GM18870 (cell line): ENCODE measurements around the gene MORN1.

ENCODE experiments used
- ATAC-seq: cut with Tn5 transposase; IDR thresholded peaks from one replicate; pipeline ENCODE4 v1.9.1; 2021; ENCODE audit warnings: moderate library complexity; ENCODE audit not compliant: unreplicated experiment

The MORN1 gene

DNA sequence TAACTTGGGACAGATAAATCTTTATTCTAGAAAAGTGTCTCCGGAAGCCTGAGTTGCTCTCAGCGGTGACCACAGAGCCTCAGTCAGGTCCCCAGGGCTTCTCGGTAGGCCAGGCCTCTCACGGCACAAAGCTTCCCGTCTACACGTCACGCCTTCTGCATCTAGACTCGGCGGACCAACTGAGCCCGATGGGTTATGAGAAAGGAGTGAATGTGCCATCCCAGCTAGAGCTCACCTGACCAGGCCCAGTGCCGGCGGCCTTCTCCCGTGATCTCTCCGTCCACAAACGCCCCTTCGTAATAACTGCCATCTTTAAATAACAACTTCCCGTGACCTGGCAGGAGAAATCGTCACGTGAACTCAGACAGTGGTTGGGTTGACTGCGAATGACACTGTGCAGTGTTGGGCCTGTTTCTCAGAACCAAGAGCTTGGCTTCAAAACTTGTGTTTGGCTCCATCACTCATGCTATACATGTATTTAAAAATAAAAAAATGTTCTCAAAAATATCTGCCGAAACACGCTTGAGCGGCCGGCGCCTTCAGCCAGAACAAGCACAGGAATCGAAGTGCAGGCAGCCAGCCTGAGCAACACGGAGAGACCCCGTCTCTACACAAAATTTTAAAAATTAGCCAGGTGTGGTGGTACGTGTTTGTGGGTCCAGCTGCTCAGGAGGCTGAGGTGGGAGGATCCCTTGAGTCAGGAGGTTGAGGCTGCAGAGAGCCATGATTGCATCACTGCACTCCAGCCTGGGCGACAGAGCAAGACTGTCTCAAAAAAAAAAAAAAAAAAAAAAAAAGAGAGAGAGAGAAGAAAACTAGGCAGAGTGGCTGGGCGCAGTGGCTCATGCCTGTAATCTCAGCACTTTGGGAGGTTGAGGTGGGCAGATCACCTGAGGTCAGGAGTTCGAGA is 3.1 kb downstream of the MORN1 start:
- no peak for ATAC-seq

DNA sequence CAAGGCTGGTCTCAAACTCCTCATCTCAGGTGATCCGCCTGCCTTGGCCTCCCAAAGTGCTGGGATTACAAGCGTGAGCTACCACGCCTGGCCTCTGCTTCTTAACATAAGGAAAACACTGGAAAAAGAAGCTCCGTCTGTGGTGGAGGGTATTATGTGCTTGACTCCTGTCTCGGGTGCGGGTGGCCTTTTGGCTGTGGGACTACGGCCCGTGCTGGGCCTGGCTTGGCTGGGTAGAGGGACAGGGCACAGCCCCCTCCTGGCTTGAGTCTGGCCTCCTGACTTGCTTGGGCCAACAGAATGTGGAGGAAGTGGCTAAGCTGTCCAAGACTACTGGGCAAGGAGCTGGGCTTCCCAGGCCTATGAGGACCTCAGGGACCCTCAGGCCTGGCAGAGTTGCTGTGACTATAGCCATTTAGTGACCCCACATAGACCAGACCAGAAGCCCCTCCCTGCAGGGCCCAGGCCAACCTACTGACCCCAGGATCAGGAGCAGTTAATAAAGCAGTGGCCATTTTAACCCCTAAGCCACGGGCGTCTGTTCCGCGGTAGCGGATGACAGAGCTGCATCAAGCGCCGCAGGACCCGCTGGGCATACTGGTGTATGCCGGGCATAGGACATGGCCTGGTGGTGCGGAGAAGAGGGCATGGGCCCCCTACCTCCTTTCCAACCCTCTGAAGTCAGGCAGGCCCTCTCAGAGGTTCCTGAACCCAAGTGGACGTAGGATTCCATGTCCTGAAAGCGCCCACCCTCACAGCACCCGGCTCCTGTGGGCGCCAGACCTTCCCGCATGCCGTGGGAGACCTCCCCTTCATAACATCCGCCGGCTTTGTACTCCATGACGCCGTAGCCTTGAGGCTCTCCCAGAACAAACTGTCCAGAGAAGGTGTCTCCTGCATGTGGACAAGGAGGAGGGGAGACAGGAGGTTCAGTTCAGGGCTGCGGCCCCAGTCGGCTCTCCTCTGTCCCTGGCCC is 4.4 kb downstream of the MORN1 start:
- ATAC-seq: no peak

DNA sequence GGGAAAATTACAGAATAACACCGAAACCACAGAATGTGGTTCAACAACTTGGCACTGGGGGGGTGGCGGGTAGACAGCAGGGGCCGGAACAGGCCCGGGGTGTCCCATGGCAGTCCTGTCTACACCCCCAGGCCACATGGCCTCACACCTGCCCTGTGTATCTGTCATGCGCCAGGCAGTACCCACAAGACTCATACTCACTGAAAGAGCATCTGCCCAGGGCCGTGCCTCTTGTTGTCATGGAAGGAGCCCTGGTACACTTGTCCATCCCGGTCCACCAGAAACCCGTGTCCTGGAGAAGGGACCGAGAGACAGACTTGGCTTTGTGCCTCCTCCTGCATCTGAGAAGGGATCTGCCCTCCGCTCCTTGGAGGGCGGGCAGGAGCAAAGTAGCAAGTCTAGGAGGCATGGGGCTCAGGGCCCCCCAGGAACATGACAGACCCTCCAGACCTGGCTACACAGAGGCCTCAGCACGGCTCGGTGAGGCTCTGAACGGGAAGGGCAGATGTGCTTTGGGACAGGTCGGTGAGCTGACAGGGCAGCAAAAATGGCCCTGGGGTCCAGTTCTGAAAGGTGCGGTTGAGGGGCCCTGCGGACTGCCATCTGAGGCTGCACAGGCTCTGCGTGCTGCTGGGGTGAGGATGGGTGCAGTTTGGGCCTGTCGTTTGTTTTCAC is 5.6 kb downstream of the MORN1 start:
- ATAC-seq: no peak

DNA sequence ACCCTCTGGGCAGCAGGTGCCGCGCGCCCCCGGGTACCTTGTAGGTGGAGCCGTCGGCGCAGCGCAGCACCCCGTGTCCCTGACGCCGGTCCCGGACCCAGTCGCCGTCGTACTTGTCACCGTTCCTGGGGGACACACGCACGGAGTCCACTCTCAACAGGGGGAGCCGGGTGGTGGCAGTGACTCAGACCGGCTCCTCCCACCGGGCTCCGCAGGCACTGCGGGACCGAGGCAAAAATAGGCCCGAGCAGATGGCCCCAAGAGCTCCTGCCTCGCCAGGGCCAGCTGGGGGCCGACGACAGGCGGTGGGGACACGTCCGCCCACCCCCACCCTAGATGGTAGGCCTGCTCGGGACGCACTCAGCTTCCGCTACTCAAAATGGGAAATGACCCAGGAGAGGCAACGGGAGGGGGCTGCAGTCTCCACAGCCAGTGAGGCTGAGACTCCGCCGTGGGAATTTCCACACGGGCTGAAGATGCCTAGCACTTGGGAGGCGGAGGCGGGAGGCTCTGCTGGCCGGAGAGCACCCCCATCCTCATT is 6.3 kb downstream of the MORN1 start:
- ATAC-seq: no peak

DNA sequence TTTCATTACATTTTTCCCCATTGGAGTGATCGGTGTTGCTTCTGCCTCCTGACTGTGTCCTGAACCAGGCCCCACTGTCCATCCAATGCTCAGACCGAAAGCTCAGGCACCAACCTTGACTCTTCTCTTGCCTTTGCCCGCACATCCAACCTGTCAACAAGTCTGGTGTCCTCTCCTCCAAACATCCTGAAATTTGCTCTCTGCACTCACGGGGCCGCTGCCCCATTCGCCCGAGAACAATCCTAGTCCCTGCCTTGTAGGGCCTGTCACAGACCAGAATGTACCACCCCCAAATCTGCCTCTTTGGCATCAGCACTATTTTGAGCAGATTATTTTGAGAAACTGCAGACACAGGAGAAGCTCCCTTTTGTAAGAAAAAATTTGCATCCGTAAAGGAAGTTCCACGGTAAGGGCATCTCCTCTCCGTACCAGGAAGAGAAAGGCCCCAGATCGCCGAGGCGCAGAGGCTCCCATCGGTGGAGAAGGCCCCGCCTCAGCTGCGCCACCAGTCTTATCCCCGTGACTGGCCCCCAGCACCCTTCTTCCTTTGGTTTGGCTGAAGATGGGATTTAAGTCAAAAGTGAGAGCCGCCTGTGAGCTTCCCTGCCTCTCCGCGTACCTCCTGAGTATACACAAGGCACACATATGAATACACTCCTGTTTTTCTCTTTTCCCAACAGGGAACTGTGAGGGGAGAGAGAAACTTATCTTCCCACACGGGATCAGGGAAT is 7.1 kb downstream of the MORN1 start:
- no peak for ATAC-seq

DNA sequence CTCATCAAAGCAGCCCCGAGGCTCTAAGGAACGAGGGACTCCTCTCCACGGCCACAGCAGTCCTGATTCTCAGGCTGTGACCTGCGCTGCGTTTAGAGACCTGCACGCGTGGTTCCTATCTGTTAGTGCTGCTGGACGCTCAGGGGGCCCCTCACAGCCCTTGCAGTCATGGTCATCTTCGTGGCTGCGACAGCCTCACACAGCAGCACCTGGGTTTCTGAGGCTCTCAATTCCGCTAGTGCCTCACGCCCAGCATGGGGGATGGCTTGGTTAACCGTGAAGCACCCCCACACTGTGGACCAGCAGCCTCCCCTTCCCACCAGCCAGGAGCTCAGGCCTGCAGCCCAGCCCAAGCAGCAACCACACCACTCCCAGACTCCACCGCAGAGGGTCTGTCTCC is 7.8 kb downstream of the MORN1 start:
- ATAC-seq: no peak

DNA sequence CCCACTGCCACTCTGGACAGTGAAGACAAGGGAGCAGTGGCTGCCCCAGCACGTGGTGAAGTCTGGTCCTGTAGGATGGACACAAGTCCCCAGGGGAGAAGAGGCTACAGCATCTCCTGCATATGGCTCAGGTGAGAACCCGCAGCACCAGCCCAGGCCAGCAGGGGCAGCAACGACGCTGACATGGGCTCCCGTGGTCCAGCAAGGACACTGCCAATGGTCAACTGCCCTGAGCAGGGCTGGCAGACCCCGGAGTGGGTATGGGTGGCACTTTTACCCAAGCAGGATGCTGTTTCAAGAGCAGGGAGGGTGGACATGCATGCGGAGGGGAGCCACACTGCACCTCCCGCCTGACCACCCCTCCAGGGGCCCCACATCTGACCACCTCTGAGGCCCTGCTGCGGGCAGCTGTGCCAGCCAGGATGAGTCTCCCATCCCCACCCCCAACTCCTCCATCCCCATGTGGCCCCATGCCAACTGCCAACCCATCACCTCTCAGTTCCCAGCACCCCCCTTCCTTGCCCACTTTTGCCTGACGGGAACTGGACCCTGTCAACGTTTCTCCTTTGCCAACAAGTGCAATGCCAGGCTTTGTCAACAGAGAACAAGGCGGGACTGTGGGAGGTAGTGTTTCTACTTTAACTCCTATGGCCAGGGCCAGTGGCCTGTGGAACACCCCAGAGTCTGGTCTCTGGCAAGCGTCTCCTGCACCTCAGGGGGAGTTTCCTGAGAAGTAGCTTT is 8.6 kb downstream of the MORN1 start:
- no peak for ATAC-seq

DNA sequence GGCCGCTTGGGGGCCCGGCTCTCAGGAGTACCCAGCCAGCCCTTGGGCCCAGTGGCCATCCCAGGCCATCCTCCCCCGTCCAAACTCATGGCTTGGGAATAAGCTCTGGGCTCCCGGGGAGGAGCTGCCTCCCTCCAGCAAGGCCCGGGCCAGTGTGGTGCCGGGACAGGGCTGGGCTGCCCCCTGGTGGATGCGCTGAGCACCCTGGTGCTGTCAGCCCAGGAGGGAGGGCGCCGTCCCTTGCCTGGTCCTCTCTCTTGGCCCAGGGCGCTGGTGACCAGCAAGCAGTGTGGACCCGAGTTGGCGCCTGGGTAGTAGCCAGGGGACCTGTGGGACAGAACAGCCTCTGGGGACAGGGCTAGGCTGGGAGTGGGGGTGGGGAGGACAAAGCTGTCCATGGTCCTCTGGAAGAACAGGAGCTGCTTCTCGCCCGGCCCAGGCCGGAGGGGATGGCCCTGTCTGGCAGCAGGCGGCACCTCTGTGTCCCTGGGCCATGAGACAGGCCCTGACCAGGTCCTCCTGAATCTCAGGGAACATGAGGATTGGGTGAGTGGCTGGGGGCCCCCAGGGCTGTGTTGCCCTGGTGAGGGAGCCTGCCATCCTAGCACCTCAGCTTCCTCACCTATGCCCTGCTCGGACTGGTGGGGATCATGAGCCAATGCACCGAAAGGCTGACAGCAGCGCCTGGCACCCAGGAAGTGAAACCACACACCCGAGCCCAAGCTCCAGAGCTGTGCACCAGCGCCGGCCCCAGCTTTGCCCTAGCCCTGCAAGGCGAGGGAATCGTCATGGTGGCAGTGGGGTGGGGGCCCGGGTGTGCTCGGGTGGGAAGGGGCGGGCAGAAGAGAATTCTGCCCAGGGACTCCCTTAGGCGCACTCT is 9.4 kb downstream of the MORN1 start:
- ATAC-seq: no peak

DNA sequence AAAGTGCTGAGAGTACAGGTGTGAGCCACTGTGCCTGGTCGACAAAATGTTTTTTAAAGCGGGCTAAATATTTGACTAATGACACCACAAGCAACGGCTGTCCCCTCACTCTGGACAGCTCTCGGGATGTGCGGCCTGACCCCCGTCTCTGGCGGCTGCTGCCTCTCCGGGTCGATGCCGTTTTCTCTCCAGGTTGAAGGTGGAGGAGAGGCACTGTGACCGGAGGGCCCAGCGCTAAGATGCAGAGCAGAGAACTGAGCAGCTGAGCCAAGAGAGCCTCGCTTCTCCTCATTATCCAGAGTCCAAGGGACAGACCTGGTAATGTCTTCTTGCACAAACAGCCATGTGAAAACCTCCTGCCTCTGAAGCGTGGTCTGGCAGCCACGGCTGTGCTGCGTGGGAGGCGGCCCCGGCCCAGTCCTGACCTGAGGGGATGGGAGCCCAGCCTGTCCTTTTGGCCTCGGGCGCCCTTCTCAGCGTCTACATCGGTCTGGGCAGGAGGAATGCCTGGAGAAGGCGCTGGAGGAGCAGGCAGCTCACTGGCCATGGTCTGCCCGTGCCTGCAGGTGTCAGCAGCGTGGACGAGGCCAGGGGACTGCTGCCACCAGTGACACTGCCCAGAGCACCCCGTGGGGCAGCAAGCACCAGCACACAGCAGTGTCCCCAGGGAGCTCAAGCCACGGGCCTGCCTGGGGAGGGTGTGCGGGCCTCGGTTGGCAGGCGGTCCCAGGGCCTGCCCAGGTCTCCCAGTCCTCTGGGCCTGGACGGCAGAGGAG is 10.3 kb downstream of the MORN1 start:
- ATAC-seq: no peak

DNA sequence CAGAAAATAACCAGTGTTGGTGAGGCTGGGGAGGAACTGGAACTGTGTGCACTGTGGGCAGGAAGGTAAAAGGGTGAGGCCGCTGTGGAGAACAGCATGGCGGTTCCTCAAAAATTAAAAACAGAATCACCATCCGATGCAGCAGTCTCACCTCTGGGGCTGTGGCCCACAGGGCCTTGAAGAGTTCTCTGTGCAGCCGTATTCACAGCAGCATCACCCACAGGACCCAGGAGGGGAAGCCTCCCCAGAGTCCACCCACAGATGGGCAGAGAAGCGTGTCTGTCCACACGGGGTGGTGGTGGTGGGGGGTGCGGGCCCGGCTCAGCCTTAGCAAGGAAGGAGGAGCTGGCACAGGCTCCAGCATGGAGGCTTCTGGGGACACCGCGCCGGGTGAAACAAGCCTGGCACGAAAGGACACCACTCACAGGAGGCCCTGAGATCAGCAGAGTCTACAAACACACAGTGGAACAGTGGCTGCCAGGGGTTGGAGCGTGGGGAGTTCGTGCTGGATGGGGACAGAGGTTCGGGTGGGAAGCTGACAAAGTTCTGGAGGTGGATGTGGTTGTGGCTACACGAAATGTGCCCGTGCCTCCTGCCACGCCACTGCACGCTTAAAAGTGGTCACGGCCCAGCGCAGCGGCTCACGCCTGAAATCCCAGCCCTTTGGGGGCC is 11.5 kb downstream of the MORN1 start:
- no peak for ATAC-seq

DNA sequence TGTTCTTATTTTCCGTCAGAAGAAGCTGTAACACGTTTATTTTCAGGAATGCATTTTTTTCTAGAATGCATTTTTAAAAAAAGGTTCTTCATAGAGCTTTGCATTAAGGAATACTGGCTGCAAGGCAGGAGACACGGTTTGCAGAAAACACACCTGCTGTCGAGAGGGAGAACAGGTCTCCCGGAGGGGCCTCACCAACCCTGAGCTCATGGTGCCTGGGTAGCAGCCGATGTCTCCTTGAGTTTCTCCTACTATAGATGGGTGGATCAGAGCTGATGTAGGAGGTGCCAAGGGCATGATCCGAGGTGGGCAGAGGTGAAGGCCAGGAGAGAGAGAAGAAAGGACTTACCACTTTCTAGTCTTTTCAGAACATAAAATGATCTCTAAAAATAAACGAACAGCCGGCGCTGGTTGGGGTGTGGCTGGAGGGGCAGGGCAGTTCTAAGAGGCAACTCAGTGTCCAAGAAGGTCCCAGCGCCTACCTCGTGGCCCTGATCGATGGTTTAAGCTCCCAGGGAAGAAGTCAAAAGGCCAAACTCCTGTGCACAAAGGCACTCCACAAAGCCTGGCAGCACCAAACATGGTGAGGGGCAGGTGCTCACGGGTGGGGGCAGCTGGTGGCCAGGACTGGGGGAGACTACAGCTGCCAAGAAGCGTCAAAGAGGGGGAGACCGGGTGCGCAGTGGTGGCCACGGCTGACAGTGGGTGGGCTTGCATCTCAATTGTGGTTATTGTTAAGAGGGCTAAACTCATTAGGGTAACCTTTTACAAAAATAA is 12.2 kb downstream of the MORN1 start:
- ATAC-seq: no peak

DNA sequence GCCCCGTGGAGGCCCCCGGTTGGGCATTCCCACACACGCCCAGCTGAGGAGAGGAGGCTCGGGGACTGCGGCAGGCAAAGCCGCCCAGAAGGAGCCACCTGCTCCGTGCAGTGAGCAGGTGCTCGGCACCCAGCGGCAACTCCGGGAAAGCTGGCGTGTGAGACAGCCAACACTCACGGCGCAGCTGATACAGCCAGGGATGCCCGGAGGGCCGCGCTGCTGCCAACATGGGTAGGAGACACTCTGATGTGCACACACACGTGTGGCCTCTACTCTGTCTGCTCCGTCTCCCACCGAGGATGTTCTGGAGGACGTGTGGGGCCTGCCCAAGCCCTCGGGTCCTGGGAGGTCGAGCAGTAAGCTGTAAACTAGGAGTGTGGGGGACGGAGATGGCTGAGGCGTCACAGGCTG is 12.9 kb downstream of the MORN1 start:
- ATAC-seq: no peak

DNA sequence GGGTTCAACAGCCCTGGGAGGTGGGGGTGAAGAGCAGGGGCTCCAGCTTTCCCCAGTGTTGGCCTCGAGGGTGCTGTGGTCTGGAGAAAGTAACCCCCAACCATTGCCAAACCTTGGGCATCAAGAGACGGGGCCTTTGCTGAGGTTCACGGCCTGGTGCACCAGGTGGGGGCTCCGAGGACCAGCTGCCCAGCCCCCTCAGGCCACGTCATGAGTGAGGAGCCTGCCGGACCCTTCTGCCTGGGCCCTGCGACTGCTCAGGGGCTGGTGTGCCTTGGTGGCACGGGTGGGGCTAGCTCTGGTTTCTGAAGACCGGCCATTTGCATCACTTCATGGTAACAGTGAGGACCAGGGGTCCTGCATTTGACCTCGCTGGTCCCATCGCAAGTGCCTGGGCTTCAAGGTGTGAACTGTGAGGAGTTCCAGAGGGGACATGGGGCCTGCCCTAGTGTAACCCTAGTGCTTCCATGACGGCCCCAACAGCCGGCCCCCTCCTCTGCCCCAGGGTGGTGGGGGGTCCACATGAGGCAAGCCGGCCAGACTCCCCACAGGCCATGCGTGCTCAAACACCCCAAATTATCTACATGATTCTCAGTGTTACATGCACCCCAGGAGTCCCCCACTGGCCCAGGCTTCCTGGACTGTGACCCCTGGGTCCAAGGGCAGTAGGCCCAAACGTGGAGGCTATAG is 13.5 kb downstream of the MORN1 start:
- no peak for ATAC-seq

DNA sequence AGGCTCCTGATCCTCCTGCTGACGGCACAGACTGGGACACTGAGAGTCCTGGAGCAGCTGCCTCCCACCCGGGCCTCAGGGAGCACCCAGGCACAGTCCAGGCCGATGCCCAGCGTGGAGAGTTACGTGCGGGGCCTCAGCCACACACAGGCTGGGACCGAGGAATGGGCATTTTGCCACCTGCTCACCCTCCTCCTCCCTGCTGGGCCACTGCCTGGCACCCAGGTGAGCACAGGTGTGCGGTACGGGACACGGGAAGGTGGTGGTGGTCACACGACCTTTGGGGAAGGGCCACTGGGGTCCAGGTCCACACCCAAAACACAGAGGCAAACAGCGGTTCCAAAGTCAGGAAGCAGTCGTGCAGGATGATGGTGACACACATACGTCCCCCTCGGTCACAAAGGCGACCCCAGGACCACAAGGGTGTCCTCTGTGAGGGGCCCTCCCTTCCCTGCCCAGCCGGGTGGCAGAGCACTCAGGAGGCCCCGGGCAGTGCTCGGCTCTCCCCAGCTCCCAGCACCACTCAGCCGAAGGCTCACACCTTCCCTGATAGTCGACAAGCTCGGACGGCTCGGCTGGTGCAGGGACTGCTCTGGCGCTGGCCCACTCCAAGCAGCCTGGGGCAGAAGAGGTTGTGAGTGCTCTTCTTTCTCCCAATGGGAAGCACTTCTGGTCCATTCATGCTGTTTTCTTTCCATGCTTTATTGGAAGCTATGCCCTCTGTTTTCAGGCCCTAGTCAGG is 14.3 kb downstream of the MORN1 start:
- no peak for ATAC-seq

DNA sequence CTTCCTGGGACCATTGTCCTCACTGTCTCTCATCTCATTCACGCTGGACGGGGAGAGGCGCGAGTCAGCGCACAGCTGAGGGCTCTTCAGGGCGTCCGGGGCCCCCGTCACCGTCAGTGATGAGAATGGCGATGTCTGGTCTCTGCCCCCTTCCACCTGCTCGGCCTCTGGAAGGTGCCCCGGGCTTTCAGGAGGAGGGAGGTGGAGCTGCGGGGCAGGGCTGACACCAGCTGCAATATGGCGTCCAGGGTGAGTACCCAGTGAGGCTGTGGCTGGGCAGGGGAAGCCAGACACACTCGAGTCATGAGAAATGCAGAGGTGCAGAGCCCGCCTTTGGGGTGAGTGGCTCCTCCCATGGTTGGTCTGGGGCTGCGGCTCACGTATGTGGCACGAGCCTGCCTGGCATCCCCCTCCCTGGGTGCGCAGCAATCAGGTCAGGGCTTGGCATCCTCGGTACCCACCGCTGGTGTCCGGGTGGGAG is 15.1 kb downstream of the MORN1 start:
- ATAC-seq: no peak
